ENCODE measurements around the gene RASAL1. TPM values are rescaled to one million over a fixed set of nuclear protein-coding genes. Genes with fewer than 3 reads are reported as not detected.

Gene RASAL1
- total RNA-seq, 1 experiment from 2014 or later = 0.32 TPM

- TF ChIP-seq EZH2 (IDR thresholded peaks at IDR 0.05; ENCODE audit: borderline replicate concordance, low read depth, low read length, poor library complexity, severe bottlenecking) = no peak
- no peak for TF ChIP-seq CTCF (conservative IDR thresholded peaks at IDR 0.05; ENCODE audit: low read depth, low read length)
- ChIA-PET CTCF (no interaction called here), POLR2A (ENCODE audit: low non-redundant PET) (no interaction called here)
- Histone ChIP-seq H3K9me3 (ENCODE audit: low read depth, low read length, poor library complexity, severe bottlenecking) (no peaks in the 10 kb centered on the region), H3K36me3 (ENCODE audit: insufficient read depth, low read length, poor library complexity, severe bottlenecking) (no peaks in the 10 kb centered on the region), H3K27ac (ENCODE audit: low read depth, low read length, poor library complexity, severe bottlenecking) (no peak overlapping the region), H3K4me3 (ENCODE audit: low read depth, low read length, poor library complexity, severe bottlenecking) (no peak overlapping the region), H3K4me1 (ENCODE audit: insufficient read depth, low read length, poor library complexity, severe bottlenecking) (no peaks in the 10 kb centered on the region), H3K27me3 (replicated peaks; ENCODE audit: insufficient read depth, low read depth, low read length, poor library complexity) (peaks cover 15% of the 10 kb centered on the region)
- intact Hi-C loops (cut with micrococcal nuclease; ENCODE audit: unreplicated experiment) = loop anchor here (10.0 kb wide), 1 partner anchor 366 kb away; the partner anchor contains the start of gene SDSL
- BruUV-seq (replicated peaks) = no TSS peak
- DNase-seq (ENCODE audit: low spot score) = no peak
These were observed 76.4 kb downstream of the RASAL1 start for GRCh38 chr12:113059071-113059595.

GRCh38 chr12:113058553-113058952, 77.0 kb downstream of the RASAL1 start:
- no peak for TF ChIP-seq EZH2 (IDR thresholded peaks at IDR 0.05; ENCODE audit: borderline replicate concordance, low read depth, low read length, poor library complexity, severe bottlenecking)
- TF ChIP-seq CTCF (conservative IDR thresholded peaks at IDR 0.05; ENCODE audit: low read depth, low read length) = no peak
- no peaks in the 10 kb centered on the region for H3K36me3 ChIP-seq (ENCODE audit: insufficient read depth, low read length, poor library complexity, severe bottlenecking)
- no peaks in the 10 kb centered on the region for H3K4me1 ChIP-seq (ENCODE audit: insufficient read depth, low read length, poor library complexity, severe bottlenecking)
- ChIA-PET POLR2A (ENCODE audit: low non-redundant PET) (no interaction called here), CTCF (no interaction called here)
- intact Hi-C loops (cut with micrococcal nuclease; ENCODE audit: unreplicated experiment) = loop anchor here (10.0 kb wide), 1 partner anchor 366 kb away; the partner anchor contains the start of gene SDSL
- no peaks in the 10 kb centered on the region for H3K9me3 ChIP-seq (ENCODE audit: low read depth, low read length, poor library complexity, severe bottlenecking)
- H3K4me3 ChIP-seq (ENCODE audit: low read depth, low read length, poor library complexity, severe bottlenecking) = no peak overlapping the region
- peaks cover 15% of the 10 kb centered on the region for H3K27me3 ChIP-seq (replicated peaks; ENCODE audit: insufficient read depth, low read depth, low read length, poor library complexity)
- DNase-seq (ENCODE audit: low spot score) = no peak
- no TSS peak for BruUV-seq (replicated peaks)
- H3K27ac ChIP-seq (ENCODE audit: low read depth, low read length, poor library complexity, severe bottlenecking) = no peak overlapping the region

- H3K27ac ChIP-seq (ENCODE audit: low read depth, low read length, poor library complexity, severe bottlenecking) = no peak overlapping the region
- peaks cover 15% of the 10 kb centered on the region for H3K27me3 ChIP-seq (replicated peaks; ENCODE audit: insufficient read depth, low read depth, low read length, poor library complexity)
- H3K4me1 ChIP-seq (ENCODE audit: insufficient read depth, low read length, poor library complexity, severe bottlenecking) = no peaks in the 10 kb centered on the region
- no TSS peak for BruUV-seq (replicated peaks)
- POLR2A ChIA-PET (ENCODE audit: low non-redundant PET) = no interaction called here
- intact Hi-C loops (cut with micrococcal nuclease; ENCODE audit: unreplicated experiment) = loop anchor here (10.0 kb wide), 1 partner anchor 367 kb away; the partner anchor contains the start of gene SDSL
- H3K9me3 ChIP-seq (ENCODE audit: low read depth, low read length, poor library complexity, severe bottlenecking) = no peaks in the 10 kb centered on the region
- TF ChIP-seq CTCF (conservative IDR thresholded peaks at IDR 0.05; ENCODE audit: low read depth, low read length) (no peak), EZH2 (IDR thresholded peaks at IDR 0.05; ENCODE audit: borderline replicate concordance, low read depth, low read length, poor library complexity, severe bottlenecking) (no peak)
- CTCF ChIA-PET = no interaction called here
- peak overlapping the region; percentile 59 for H3K4me3 ChIP-seq (ENCODE audit: low read depth, low read length, poor library complexity, severe bottlenecking)
- DNase-seq (ENCODE audit: low spot score) = no peak
- no peaks in the 10 kb centered on the region for H3K36me3 ChIP-seq (ENCODE audit: insufficient read depth, low read length, poor library complexity, severe bottlenecking)
These were observed 77.7 kb downstream of the RASAL1 start for GRCh38 chr12:113057565-113058485.

All from A673 (cell line).